GM21576 (cell line): ENCODE results near the gene NKIRAS1.
"Not testable (repeated sequence)": the region's sequence is repeated elsewhere in the genome, so short reads cannot be mapped to it uniquely, and the experiment has no call there.

ENCODE experiments used
- ATAC-seq: cut with Tn5 transposase; IDR thresholded peaks from one replicate; pipeline ENCODE4 v1.9.1; 2021; ENCODE audit warnings: mild to moderate bottlenecking, moderate library complexity; ENCODE audit not compliant: unreplicated experiment

The NKIRAS1 gene

GRCh38 chr3:23873941-23874340 is 42.8 kb downstream of the NKIRAS1 start:
- ATAC-seq, result no peak

- ATAC-seq, result no peak
Measured at GRCh38 chr3:23872330-23872729, 44.5 kb downstream of the NKIRAS1 start.

DNA sequence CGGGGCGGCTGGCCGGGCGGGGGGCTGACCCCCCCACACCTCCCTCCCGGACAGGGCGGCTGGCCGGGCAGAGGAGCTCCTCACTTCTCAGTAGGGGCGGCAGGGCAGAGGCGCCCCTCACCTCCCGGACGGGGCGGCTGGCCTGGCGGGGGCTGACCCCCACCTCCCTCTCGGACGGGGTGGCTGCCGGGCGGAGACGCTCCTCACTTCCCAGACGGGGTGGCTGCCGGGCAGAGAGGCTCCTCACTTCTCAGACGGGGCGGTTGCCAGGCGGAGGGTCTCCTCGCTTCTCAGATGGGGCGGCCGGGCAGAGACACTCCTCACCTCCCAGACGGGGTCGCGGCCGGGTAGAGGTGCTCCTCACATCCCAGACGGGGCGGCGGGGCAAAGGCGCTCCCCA is 45.4 kb downstream of the NKIRAS1 start:
- not testable (repeated sequence) for ATAC-seq

DNA sequence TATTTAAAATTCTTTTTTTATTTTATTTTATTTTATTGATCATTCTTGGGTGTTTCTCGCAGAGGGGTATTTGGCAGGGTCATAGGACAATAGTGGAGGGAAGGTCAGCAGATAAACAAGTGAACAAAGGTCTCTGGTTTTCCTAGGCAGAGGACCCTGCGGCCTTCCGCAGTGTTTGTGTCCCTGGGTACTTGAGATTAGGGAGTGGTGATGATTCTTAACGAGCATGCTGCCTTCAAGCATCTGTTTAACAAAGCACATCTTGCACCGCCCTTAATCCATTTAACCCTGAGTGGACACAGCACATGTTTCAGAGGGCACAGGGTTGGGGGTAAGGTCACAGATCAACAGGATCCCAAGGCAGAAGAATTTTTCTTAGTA is 46.1 kb downstream of the NKIRAS1 start:
- not testable (repeated sequence) for ATAC-seq

DNA sequence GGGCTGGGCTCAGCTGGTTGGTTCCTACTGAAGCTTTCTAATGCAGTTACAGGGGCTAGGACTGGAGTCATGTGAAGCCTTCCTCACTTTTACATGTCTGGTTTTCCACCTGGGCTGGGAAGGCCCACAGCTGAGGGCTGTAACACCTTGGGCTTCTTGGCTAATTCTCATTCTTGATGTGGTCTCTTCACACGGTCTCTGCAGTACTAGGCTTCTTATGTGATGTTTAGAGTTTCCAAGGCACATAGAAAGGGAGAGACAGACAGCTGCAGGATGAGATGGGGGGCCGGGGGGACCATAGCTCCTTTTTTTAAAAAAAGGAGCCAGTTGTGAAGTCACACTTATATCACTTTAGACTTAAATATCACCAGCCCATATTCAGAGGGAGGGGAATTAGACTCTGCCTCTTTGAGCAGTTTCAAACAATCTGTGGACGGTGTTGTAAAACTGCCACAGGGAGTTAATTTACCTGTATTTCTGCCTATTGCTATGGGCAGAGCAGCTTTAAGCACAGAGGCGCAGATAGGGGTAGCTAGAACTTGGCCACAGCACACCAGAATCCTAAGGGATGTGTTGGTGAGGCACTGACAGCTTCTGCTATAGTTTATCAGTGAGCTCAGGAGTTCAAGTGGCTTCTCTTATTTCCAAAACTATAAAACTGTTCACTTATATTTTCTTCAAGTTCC is 46.7 kb downstream of the NKIRAS1 start:
- no peak for ATAC-seq

- no peak for ATAC-seq
Measured at GRCh38 chr3:23867838-23868237, 49.0 kb downstream of the NKIRAS1 start.

GRCh38 chr3:23867400-23867799 is 49.4 kb downstream of the NKIRAS1 start:
- no peak for ATAC-seq

- peak; percentile 81 for ATAC-seq
Measured at GRCh38 chr3:23865595-23866396, 51.0 kb downstream of the NKIRAS1 start.

DNA sequence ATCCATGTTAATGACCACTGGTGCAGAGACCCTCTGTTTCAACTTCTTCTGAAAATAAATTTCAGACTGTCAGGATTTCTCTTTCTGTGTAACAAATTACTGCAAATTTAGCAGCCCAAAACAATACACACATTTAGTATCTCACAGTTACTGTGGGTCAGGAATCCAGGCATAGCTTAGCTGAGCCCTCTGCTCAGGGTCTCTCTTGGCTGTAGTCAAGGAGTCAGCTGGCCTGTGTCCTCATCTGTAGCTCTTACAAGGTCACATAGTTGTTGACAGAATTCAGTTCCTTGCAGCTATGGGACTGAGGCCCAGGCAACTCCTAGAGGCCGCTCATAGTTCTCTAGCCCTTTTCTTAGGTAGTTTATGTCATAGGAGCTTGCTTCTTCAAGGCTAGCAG is 51.9 kb downstream of the NKIRAS1 start:
- ATAC-seq, result no peak

- no peak for ATAC-seq
Measured at GRCh38 chr3:23863060-23863459, 53.7 kb downstream of the NKIRAS1 start.

- ATAC-seq, result no peak
Measured at GRCh38 chr3:23861689-23862088, 55.1 kb downstream of the NKIRAS1 start.

- no peak for ATAC-seq
Measured at GRCh38 chr3:23859839-23860382, 56.9 kb downstream of the NKIRAS1 start.

- no peak for ATAC-seq
Measured at GRCh38 chr3:23859012-23859743, 57.6 kb downstream of the NKIRAS1 start.

- no peak for ATAC-seq
Measured at GRCh38 chr3:23856286-23856685, 60.5 kb downstream of the NKIRAS1 start.

GRCh38 chr3:23849462-23849861 is 67.3 kb downstream of the NKIRAS1 start:
- ATAC-seq, result not testable (repeated sequence)

DNA sequence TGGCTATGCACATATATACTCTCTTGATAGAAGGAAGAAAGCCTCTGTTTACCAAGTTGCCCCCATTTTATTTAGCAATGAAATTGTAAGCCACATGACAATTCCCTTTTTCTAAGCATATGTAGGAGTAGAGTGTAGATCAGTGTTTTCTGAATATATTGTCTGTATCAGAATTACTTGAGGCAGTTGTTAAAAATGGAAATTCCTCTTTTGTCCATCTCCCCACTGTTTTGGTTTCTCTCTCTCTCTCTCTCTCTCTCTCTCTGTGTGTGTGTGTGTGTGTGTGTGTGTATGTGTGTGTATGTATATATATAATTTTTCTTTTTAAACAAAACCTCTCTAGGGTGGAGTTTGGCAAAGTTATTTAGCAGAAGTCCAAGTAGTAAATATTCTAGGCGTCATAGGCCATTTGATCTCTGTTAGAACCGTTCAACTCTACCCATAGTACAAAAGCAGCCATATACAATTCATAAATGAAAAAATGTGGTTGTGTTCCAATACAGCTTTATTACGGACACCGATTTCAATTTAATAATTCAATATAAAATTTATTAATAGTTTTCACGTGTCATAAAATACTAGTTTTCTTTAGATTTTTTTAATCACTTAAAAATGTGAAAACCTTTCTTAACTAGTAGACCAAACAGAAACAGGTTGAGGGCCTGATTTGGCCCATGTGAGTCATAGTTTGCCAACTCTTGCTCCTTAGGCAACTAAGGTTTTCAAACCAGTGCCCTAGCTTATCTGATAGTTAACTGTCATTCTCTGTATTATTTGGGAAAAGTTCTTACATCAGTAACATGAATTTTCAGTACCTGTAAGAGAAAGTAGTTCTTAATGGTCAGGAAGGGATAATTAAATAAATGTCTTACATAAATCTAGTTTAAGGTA is 71.2 kb downstream of the NKIRAS1 start:
- no peak for ATAC-seq

DNA sequence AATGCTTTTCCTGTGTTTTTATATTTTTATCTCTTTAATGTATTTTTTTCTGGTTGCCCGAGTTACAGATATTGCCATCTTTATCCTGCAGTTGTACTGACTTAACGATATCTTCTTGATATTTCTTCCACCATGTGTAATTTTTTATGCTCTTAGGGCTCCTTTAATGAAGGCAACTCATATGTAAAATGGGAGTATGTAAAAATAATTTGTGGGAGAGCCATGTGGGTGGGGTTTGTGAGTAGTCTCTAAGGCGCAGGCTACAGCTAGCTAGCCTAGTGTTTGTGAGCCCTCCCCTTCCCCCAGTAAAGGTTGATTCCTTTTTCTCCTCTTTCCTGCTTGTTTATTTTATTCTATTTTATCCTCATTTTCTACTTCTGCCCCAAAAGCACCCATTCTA is 72.9 kb downstream of the NKIRAS1 start:
- no peak for ATAC-seq
